Brain microvascular endothelial cell (primary cell): ENCODE data around the gene PNKD.

Experiments used
- DNase-seq: peaks from one replicate; pipeline ENCODE4 v3.0.0-alpha.2; 2020
- H3K27ac ChIP-seq: fragments of 250-450 bp; sonication (Bioruptor Pico); 2 replicates; pipeline ENCODE4 v1.5.1; 2020; ENCODE audit warnings: mild to moderate bottlenecking, moderate library complexity
- H3K27me3 ChIP-seq: fragments of 250-450 bp; sonication (Bioruptor Pico); replicated peaks from 2 replicates; pipeline ENCODE4 v1.5.1; 2020; ENCODE audit warnings: mild to moderate bottlenecking
- H3K36me3 ChIP-seq: fragments of 250-450 bp; sonication (Bioruptor Pico); replicated peaks from 2 replicates; pipeline ENCODE4 v1.5.1; 2020; ENCODE audit warnings: mild to moderate bottlenecking
- H3K4me3 ChIP-seq: 2 replicates; pipeline ENCODE4 v1.5.1; 2011; ENCODE audit warnings: low read depth, mild to moderate bottlenecking, control low read depth, low read length, moderate library complexity
- CTCF ChIP-seq: IDR thresholded peaks from 2 replicates; pipeline ENCODE4 v1.5.1; 2011; ENCODE audit warnings: low read depth, mild to moderate bottlenecking, moderate library complexity, low read length, control low read depth, inconsistent platforms; ENCODE audit errors: missing control alignments
- in situ Hi-C: cut with HindIII; loops from 2 replicates; pipeline ENCODE4 v1.10.0; 2017; ENCODE audit warnings: low sequenced_read_pairs, low pct_ligation_motif_present

Gene PNKD

GRCh38 chr2:218393750-218394290 lies 123.5 kb downstream of the PNKD start:
- Histone ChIP-seq H3K36me3 (no peaks in the 10 kb centered on the region), H3K27me3 (no peaks in the 10 kb centered on the region), H3K27ac (no peak overlapping the region), H3K4me3 (no peak overlapping the region)
- in situ Hi-C loops = no loop called here
- no peak for TF ChIP-seq CTCF
- no peak for DNase-seq

GRCh38 chr2:218394298-218395089 lies 124.2 kb downstream of the PNKD start:
- H3K27me3 ChIP-seq = no peaks in the 10 kb centered on the region
- in situ Hi-C loops = no loop called here
- DNase-seq = no peak

GRCh38 chr2:218395090-218395444 lies 124.7 kb downstream of the PNKD start:
- Histone ChIP-seq H3K4me3 (no peak overlapping the region), H3K36me3 (no peaks in the 10 kb centered on the region), H3K27ac (no peak overlapping the region), H3K27me3 (no peaks in the 10 kb centered on the region)
- DNase-seq = no peak
- in situ Hi-C loops = no loop called here
- TF ChIP-seq CTCF = no peak

More at GRCh38 chr2:218394298-218395089, 124.2 kb downstream of the PNKD start:
- TF ChIP-seq CTCF = no peak
- Histone ChIP-seq H3K36me3 (no peaks in the 10 kb centered on the region), H3K27ac (no peak overlapping the region), H3K4me3 (no peak overlapping the region)

- peak overlapping the region; percentile 72 for H3K4me3 ChIP-seq
- in situ Hi-C loops = no loop called here
- no peak for DNase-seq
- H3K27me3 ChIP-seq = no peaks in the 10 kb centered on the region
- H3K27ac ChIP-seq = peak overlapping the region; percentile 90
- no peaks in the 10 kb centered on the region for H3K36me3 ChIP-seq
- no peak for TF ChIP-seq CTCF
These were observed 125.1 kb downstream of the PNKD start for GRCh38 chr2:218395456-218395825.

GRCh38 chr2:218395826-218396687 lies 125.7 kb downstream of the PNKD start:
- Histone ChIP-seq H3K27ac (peak overlapping the region; percentile 90), H3K36me3 (no peaks in the 10 kb centered on the region), H3K4me3 (peak overlapping the region; percentile 72), H3K27me3 (no peaks in the 10 kb centered on the region)
- TF ChIP-seq CTCF = peak; percentile 75
- peak; percentile 88 for DNase-seq
- in situ Hi-C loops = no loop called here
